Retinal pigment epithelial cell (primary cell): ENCODE results near the gene OCEL1.
"Not testable (repeated sequence)": the region's sequence is repeated elsewhere in the genome, so short reads cannot be mapped to it uniquely, and the experiment has no call there.

Experiments
- DNase-seq: peaks from one replicate; pipeline ENCODE4 v3.0.0-alpha.2; 2010; ENCODE audit warnings: low read depth
- H3K4me3 ChIP-seq: 2 replicates; pipeline ENCODE4 v1.5.1; 2011; ENCODE audit warnings: mild to moderate bottlenecking, low read length, control low read depth, moderate library complexity
- TF ChIP-seq, protein P1 (sequence below): conservative IDR thresholded peaks from 2 replicates; pipeline ENCODE4 v1.5.1; 2011; ENCODE audit warnings: low read depth, low read length, control low read depth, inconsistent platforms

OCEL1 gene

DNA sequence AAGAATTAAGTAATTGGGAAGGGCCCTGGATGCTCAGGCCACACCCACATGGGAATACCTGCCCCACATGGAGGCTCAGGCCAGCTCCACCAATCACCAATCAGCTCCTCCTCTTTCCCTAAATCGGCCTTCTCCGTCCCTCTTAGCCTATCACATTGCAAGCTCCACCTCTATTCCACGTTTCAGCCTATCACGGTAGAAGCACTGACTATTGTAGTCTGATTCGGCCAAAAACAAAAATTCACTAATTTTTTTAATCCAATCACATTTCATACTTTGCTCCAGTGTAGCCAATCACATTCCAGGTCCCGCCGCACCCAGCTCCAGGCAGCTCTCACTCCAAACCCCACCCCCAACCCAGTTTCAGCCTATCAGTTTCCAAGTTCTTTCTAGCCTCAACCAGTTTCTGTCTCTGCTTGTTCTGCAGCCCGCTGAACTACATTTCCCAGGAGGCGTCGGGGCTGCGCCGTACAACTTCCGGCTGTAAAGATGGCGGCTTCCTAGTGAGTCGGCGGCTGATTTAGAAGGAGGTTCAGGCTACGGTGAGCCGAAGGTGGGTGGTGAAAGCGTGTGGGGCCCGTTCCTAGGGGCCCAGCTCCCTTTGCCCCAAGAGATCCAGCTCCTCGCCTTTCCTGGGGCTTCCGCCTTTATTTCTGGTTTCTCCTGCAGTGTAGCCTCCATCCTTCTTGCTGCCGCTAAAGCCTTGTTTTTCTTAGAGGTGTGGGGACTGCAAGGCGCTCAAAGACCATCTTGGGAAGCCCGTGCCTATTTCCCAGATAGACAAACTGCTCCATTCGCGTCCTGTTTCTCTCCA is 41.2 kb downstream of the OCEL1 start, which contains the start of gene BABAM1:
Gene BABAM1 (plus strand): TSS at position 469 of the 814 bp plus-strand sequence. CDS start 1,364 bp downstream, outside the sequence.
- TF ChIP-seq, protein P1, sequence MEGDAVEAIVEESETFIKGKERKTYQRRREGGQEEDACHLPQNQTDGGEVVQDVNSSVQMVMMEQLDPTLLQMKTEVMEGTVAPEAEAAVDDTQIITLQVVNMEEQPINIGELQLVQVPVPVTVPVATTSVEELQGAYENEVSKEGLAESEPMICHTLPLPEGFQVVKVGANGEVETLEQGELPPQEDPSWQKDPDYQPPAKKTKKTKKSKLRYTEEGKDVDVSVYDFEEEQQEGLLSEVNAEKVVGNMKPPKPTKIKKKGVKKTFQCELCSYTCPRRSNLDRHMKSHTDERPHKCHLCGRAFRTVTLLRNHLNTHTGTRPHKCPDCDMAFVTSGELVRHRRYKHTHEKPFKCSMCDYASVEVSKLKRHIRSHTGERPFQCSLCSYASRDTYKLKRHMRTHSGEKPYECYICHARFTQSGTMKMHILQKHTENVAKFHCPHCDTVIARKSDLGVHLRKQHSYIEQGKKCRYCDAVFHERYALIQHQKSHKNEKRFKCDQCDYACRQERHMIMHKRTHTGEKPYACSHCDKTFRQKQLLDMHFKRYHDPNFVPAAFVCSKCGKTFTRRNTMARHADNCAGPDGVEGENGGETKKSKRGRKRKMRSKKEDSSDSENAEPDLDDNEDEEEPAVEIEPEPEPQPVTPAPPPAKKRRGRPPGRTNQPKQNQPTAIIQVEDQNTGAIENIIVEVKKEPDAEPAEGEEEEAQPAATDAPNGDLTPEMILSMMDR = no peak

DNA sequence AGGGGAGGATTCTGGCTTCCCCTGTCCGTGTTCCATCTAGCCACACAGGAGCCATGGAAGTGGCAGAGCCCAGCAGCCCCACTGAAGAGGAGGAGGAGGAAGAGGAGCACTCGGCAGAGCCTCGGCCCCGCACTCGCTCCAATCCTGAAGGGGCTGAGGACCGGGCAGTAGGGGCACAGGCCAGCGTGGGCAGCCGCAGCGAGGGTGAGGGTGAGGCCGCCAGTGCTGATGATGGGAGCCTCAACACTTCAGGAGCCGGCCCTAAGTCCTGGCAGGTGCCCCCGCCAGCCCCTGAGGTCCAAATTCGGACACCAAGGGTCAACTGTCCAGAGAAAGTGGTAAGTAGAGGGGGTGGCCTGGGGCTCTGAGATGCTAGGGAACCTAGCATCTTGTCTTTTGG is 42.7 kb downstream of the OCEL1 start:
- no peak overlapping the region for H3K4me3 ChIP-seq

More for the DNA sequence above, 41.2 kb downstream of the OCEL1 start, which contains the start of gene BABAM1:
- peak within 1 kb of the TSS; percentile 99 for H3K4me3 ChIP-seq
- peak; percentile 97 for DNase-seq

DNA sequence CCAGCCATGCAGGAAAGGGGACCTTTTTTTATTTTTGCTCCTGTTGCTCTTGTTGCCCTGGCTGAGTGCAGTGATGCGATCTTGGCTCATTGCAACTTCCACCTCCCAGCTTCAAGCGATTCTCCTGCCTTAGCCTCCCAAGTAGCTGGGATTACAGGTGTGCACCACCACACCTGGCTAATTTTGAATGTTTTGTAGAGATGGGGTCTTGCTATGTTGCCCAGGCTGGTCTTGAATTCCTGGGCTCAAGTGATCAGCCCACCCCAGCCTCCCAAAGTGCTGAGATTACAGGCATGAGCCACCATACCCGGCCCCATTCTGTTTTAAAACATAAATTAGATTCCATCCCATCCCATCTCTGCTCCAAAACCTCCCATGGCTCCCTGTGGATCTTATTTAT is 48.9 kb downstream of the OCEL1 start:
- not testable (repeated sequence) for H3K4me3 ChIP-seq, DNase-seq

More for the DNA sequence above, 42.7 kb downstream of the OCEL1 start:
- TF ChIP-seq, protein P1 = no peak
- DNase-seq = no peak

DNA sequence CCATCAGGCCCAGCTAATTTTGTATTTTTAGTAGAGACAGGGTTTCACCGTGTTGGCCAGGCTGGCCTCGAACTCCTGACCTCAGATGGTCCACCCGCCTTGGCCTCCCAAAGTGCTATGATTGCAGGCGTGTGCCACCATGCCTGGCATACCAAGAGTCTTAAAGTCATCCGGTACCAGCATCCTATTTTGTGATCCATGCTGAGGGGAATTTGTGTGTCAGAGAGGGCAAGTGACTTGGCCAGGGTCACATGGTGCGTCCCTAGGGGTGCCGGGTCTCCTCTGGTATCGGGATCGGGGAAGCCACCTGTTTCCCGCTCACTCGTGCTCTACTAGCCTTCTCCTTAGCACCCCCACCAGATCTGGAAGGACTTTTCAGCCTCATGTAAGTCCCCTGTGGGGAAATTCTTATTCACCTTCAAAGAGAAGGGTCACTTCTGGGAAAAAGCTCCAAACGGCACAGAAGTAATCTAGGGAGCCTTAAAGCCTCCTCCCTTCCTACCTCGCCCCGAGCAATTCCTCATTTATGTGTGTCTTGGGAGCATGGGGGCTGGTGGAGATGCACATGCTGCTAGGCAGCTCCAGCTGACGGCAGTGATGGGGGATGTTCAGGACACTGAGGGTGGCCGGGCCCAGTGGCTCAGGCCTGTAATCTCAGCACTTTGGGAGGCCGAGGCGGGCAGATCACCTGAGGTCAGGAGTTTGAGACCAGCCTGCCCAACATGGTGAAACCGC is 49.6 kb downstream of the OCEL1 start:
- H3K4me3 ChIP-seq = no peak overlapping the region
- DNase-seq = no peak
- TF ChIP-seq, protein P1 = no peak
